ENCODE data around the gene SGTB. TPM values are rescaled to one million over a fixed set of nuclear protein-coding genes. Genes with fewer than 3 reads are reported as not detected.

The SGTB gene
- total RNA-seq, 1 experiment from 2014 or later = 18.7 TPM

GRCh38 chr5:65620021-65620420 is 101.9 kb downstream of the SGTB start:
- in situ Hi-C loops (cut with HindIII; ENCODE audit: low sequenced_read_pairs) = no loop called here

More at GRCh38 chr5:65620021-65620420, 101.9 kb downstream of the SGTB start:
- no peak for DNase-seq (ENCODE audit: low spot score)

Other genes starting within 250 kb of the SGTB start
- 15.7 and 20.2 TPM in 2 replicates for gene ADAMTS6, start 240.2 kb downstream of the SGTB start, total RNA-seq (2014; rRNA removed; shearing (Covaris generic))
- 36.4 and 65.1 TPM in 2 replicates for gene CENPK, start 158.9 kb downstream of the SGTB start, total RNA-seq (2014; rRNA removed; shearing (Covaris generic))
- gene PPWD1, start 158.8 kb downstream of the SGTB start, total RNA-seq (2014; rRNA removed; shearing (Covaris generic)) = 47.1 and 67.0 TPM in 2 replicates
- 9.4 and 16.0 TPM in 2 replicates for gene TRIM23, start 97.8 kb downstream of the SGTB start, total RNA-seq (2014; rRNA removed; shearing (Covaris generic))
- 3.4 and 5.9 TPM in 2 replicates for gene SHLD3, start 97.1 kb downstream of the SGTB start, total RNA-seq (2014; rRNA removed; shearing (Covaris generic))
- 29.1 and 37.7 TPM in 2 replicates for gene TRAPPC13, start 97.1 kb downstream of the SGTB start, total RNA-seq (2014; rRNA removed; shearing (Covaris generic))
- 53.6 and 81.4 TPM in 2 replicates for gene NLN, start 96 bp upstream of the SGTB start, total RNA-seq (2014; rRNA removed; shearing (Covaris generic))
- gene ERBIN, start 204.5 kb upstream of the SGTB start, total RNA-seq (2014; rRNA removed; shearing (Covaris generic)) = 22.7 and 23.9 TPM in 2 replicates